ENCODE data around the gene BCL11B.

The BCL11B gene

DNA sequence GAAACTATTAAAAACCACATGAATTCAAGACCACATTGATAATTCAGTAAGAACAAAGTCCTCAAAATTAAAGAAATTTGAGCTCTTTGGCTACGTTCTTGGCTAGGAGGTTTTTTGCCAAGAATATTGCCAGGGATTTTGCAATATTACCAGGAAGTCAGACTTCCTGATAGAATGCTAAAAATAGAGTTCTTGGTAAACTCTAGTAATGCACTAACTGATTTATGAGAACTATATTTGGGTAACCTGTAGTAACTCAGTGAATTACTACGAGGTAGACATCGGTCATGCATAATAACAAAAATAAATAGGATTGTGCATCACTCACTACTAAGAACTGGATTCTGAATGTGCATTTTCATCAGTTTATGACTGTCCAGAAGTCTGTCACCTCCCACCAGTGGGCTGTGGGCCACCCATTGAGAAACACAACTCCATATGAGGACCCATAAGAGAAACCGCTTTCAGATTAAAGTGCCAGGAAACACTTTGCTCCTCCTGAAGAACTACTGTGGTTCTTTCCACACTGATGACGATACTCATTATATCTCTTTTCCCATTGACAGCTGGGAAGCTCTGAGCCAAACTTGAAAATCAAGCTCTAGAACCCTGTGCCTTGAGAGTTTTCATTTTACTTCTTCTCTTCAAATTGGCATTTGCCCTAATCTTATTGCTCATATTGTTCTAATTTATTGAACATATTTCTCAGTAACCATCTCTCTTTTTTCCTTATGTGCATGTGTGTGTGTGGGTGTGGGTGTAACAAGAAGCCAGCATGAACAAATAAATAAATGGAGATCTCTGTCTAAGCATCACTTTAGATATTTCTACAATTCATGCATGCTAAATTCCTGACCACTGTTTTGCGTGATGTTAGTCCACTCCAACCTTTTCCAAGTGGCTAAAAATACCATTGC, 116.6 kb downstream of the BCL11B start:
- H4K20me1 ChIP-seq (ENCODE audit: insufficient read depth) = no peaks in the 10 kb centered on the region
- no peak overlapping the region for H3K9ac ChIP-seq
- no peak overlapping the region for H3K4me3 ChIP-seq (IDR thresholded peaks at IDR 0.05; ENCODE audit: insufficient read depth, low read depth, low read length)
- H2AFZ ChIP-seq (ENCODE audit: low read depth) = no peak overlapping the region
- no peak overlapping the region for H3K4me2 ChIP-seq
- no peaks in the 10 kb centered on the region for H3K27me3 ChIP-seq (ENCODE audit: insufficient read depth, low read depth)
- H3K27ac ChIP-seq = no peak overlapping the region
- H3K36me3 ChIP-seq (ENCODE audit: insufficient read depth) = no peaks in the 10 kb centered on the region
- TF ChIP-seq, protein P1, sequence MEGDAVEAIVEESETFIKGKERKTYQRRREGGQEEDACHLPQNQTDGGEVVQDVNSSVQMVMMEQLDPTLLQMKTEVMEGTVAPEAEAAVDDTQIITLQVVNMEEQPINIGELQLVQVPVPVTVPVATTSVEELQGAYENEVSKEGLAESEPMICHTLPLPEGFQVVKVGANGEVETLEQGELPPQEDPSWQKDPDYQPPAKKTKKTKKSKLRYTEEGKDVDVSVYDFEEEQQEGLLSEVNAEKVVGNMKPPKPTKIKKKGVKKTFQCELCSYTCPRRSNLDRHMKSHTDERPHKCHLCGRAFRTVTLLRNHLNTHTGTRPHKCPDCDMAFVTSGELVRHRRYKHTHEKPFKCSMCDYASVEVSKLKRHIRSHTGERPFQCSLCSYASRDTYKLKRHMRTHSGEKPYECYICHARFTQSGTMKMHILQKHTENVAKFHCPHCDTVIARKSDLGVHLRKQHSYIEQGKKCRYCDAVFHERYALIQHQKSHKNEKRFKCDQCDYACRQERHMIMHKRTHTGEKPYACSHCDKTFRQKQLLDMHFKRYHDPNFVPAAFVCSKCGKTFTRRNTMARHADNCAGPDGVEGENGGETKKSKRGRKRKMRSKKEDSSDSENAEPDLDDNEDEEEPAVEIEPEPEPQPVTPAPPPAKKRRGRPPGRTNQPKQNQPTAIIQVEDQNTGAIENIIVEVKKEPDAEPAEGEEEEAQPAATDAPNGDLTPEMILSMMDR (conservative IDR thresholded peaks at IDR 0.05; ENCODE audit: low read depth, low read length) = no peak
- no peaks in the 10 kb centered on the region for H3K4me1 ChIP-seq (ENCODE audit: low read depth, poor library complexity, severe bottlenecking)
- no peaks in the 10 kb centered on the region for H3K79me2 ChIP-seq (ENCODE audit: insufficient read depth, low read depth)

DNA sequence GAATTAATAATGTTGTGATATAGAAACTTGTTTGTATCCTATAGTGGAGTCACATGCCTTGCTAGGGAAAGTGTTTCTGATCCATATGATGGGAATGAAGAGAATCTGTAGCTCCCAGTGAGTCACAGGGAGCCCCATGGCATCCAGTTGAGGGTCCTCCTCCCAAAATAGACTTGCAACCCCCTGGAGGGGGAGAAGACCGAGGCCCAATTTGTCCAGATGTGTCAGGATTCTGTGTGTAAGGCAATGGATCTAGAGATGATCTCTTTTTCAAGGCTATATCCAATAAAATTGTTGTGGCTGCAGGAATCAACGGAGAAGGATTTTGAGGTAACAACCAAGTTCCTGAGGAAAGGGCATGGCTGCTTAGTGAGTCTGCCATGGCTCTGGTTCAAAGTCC, 121.8 kb downstream of the BCL11B start:
- H4K20me1 ChIP-seq (ENCODE audit: insufficient read depth) = no peaks in the 10 kb centered on the region
- H2AFZ ChIP-seq (ENCODE audit: low read depth) = no peak overlapping the region
- no peaks in the 10 kb centered on the region for H3K27me3 ChIP-seq (ENCODE audit: insufficient read depth, low read depth)
- no peak overlapping the region for H3K4me2 ChIP-seq
- TF ChIP-seq, protein P1 (conservative IDR thresholded peaks at IDR 0.05; ENCODE audit: low read depth, low read length) = no peak
- no peaks in the 10 kb centered on the region for H3K36me3 ChIP-seq (ENCODE audit: insufficient read depth)
- H3K79me2 ChIP-seq (ENCODE audit: insufficient read depth, low read depth) = no peaks in the 10 kb centered on the region
- no peak overlapping the region for H3K27ac ChIP-seq
- H3K4me3 ChIP-seq (IDR thresholded peaks at IDR 0.05; ENCODE audit: insufficient read depth, low read depth, low read length) = no peak overlapping the region
- H3K4me1 ChIP-seq (ENCODE audit: low read depth, poor library complexity, severe bottlenecking) = no peaks in the 10 kb centered on the region
- H3K9ac ChIP-seq = no peak overlapping the region

DNA sequence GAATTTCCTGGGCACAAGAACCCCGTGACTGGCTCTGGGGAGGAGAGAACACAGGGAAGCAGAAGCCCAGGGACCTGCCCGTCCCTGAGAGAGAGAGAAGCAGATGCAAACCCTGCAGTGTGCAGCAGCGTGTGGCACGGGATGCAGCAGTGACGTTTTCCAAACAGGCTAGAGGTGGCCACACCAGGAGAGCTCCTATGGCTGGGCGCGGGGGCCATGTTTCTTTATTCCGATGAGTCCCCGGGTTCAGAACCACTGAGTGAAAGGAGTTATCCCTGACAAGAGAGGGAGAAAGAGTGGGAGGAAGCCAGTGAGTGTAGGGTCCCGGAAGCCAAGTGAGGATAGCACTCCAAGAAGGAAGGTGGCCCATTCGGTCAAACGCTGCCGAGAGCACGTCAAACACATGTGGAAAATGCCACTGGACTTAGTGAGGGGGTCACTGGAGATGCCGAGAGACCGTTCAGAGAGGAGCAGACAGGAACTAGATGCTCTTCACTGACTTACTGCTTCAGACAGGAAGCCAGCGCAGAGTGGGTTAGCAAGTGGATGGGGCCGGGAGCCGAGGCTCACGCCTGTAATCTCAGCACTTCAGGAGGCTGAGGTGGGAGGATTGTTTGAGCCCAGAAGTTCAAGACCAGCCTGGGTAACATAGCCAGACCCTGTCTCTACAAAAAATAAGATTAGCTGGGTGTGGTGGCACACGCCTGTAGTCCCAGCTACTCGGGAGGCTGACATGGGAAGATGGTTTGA, 123.0 kb downstream of the BCL11B start:
- TF ChIP-seq, protein P1 (conservative IDR thresholded peaks at IDR 0.05; ENCODE audit: low read depth, low read length) = no peak
- Histone ChIP-seq H3K36me3 (ENCODE audit: insufficient read depth) (no peaks in the 10 kb centered on the region), H3K4me3 (IDR thresholded peaks at IDR 0.05; ENCODE audit: insufficient read depth, low read depth, low read length) (no peak overlapping the region), H3K9ac (no peak overlapping the region), H3K4me2 (no peak overlapping the region), H3K27ac (no peak overlapping the region), H3K4me1 (ENCODE audit: low read depth, poor library complexity, severe bottlenecking) (no peaks in the 10 kb centered on the region), H4K20me1 (ENCODE audit: insufficient read depth) (no peaks in the 10 kb centered on the region), H3K79me2 (ENCODE audit: insufficient read depth, low read depth) (no peaks in the 10 kb centered on the region), H3K27me3 (ENCODE audit: insufficient read depth, low read depth) (no peaks in the 10 kb centered on the region), H2AFZ (ENCODE audit: low read depth) (no peak overlapping the region)

DNA sequence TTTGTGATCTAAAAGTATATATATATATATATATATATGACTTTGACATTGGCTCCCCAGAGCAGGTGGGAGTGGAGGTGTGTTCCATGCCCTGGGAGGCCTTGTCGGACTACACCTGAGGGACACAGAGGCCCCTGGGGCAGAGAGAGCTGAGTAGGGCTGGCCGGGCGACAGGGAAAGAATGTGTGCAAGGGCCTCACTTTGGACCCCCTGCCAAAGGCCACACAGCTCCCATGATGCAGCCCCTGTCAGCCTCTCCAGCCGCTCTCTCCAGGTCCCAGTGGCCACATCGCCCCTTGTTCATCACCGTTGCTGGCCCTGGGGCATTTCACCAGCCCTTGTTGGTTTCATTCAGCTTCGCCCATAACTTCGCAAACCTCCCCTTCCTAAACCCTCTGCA, 123.9 kb downstream of the BCL11B start:
- Histone ChIP-seq H3K27me3 (ENCODE audit: insufficient read depth, low read depth) (no peaks in the 10 kb centered on the region), H3K27ac (no peak overlapping the region), H3K36me3 (ENCODE audit: insufficient read depth) (no peaks in the 10 kb centered on the region), H3K4me1 (ENCODE audit: low read depth, poor library complexity, severe bottlenecking) (no peaks in the 10 kb centered on the region), H3K4me3 (IDR thresholded peaks at IDR 0.05; ENCODE audit: insufficient read depth, low read depth, low read length) (no peak overlapping the region), H3K79me2 (ENCODE audit: insufficient read depth, low read depth) (no peaks in the 10 kb centered on the region), H3K9ac (no peak overlapping the region), H2AFZ (ENCODE audit: low read depth) (no peak overlapping the region), H4K20me1 (ENCODE audit: insufficient read depth) (no peaks in the 10 kb centered on the region), H3K4me2 (no peak overlapping the region)
- TF ChIP-seq, protein P1 (conservative IDR thresholded peaks at IDR 0.05; ENCODE audit: low read depth, low read length) = no peak

All from KMS-11 (cell line).